ENCODE measurements around the gene OR13A1.
"Not testable (repeated sequence)": the region's sequence is repeated elsewhere in the genome, so short reads cannot be mapped to it uniquely, and the experiment has no call there.

Gene OR13A1, protein sequence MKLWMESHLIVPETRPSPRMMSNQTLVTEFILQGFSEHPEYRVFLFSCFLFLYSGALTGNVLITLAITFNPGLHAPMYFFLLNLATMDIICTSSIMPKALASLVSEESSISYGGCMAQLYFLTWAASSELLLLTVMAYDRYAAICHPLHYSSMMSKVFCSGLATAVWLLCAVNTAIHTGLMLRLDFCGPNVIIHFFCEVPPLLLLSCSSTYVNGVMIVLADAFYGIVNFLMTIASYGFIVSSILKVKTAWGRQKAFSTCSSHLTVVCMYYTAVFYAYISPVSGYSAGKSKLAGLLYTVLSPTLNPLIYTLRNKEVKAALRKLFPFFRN

DNA sequence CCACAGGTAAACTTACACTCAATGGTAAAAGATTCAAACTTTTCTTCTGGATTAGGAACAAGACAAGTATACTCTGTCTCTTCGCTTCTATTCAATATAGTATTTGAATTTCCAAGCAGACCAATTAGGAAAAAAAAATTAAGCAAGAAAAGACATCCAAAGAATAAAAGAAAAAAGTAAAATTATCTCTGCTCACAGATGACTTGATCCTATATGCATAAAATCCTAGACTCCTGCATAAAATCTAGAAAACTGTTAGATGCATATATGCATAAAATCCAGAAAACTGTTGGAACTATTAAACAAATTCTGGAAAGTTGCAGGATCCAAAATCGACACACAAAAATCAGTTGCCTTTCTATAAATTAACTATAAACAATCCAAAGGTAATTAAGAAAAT, at the start of gene OR13A1:
Gene OR13A1, minus strand, starts transcription at position 101 of the 400 bp plus-strand sequence. CDS start 11,186 bp downstream, outside the sequence.
- DNase-seq = no peak

DNA sequence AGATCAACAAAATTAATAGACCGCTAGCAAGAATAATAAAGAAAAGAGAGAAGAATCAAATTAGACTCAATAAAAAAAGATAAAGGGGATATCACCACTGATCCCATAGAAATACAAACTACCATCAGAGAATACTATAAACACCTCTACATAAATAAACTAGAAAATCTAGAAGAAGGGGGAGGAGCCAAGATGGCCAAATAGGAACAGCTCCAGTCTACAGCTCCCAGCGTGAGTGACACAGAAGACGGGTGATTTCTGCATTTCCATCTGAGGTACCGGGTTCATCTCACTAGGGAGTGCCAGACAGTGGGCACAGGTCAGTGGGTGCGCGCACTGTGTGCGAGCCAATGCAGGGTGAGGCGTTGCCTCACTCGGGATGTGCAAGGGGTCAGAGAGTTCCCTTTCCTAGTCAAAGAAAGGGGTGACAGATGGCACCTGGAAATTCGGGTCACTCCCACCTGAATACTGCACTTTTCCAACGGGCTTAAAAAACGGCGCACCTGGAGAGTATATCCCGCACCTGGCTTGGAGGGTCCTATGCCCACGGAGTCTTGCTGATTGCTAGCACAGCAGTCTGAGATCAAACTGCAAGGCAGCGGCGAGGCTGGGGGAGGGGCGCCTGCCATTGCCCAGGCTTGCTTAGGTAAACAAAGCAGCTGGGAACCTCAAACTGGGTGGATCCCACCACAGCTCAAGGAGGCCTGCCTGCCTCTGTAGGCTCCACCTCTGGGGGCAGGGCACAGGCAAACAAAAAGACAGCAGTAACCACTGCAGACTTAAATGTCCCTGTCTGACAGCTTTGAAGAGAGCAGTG, 46.8 kb upstream of the OR13A1 start:
- not testable (repeated sequence) for DNase-seq

DNA sequence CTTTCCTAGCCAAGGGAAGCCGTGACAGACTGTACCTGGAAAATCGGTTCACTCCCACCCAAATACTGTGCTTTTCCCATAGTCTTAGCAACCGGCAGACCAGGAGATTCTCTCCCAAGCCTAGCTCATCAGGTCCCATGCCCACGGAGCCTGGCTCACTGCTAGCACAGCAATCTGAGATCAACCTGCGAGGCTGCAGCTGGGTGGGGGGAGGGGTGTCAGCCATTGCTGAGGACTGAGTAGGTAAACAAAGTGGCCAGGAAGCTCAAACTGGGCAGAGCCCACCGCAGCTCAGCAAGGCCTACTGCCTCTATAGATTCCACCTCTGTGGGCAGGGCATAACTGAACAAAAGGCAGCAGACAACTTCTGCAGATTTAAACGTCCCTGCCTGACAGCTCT, 43.6 kb upstream of the OR13A1 start:
- not testable (repeated sequence) for DNase-seq

DNA sequence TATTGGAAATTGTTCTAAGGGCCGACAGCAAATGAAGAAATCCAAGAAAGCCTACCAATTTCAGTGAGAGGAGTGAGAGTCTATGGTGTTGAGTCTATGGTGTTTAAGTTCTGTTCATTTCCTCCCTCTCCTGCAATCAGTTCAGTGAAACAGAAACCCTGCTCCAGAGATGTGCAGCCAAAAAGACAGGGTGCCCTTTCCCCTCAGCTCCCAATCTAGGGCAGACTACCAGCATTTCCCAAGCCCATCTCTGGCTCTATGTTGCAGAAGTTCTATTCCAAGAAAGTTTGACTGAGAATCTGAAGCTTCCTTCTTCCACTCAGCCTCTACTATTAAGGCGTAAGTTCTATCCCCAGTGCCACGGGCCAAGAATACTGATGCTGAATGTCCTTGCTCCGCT, 40.1 kb upstream of the OR13A1 start:
- no peak for DNase-seq

DNA sequence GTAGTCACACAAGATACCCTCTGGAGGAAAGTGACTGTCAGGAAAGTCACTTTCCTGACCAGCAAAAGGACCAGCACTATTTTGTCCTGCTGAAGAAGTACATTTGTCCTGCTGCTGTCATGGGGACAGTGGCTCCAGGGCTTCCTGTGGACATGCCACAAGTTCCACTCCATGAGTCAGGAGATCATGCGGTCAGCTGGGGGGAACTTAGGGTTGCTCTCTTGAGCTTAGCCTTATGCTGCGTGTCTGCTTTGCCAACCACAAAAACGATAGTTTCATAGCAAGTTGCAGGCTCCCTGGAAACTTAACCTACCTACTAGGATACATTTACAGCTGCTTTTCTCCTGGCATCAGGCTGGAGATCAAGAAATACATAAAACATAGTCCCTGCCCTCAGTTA, 38.9 kb upstream of the OR13A1 start:
- no peak for DNase-seq

DNA sequence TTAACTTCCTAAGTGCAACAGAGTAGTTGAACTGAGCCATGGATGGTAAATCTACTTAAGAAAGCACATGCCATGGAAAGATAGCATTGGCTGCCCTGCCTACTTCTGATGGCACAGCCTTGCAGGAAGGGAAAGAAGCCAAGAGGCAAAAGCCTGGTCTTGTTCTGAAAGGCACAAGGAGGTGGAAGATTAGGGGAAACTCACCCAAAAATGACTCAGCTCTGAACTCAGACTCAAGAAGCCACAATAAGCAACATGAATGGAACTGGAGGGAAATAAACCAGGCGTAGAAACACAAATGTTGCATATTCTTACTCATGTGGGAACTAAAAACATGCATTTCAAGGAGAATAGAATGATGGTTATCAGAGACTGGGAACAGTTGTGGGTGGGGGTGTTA, 37.8 kb upstream of the OR13A1 start:
- no peak for DNase-seq

DNA sequence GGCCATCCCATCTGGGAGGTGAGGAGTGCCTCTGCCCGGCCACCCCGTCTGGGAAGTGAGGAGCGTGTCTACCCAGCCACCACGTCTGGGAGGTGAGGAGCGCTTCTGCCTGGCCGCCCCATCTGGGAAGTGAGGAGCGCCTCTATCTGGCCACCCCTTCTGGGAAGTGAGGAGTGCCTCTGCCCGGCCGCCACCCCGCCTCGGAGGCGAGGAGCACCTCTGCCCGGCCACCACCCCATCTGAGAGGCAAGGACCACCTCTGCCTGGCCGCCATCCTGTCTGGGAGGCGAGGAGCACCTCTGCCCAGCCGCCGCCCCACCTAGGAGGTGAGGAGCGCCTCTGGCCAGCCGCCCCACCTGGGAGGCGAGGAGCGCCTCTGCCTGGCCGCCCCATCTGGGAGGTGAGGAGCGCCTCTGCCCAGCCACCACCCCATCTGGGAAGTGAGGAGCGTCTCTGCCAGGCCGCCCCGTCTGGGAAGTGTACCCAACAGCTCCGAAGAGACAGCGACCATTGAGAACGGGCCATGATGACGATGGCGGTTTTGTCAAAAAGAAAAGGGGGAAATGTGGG, 32.9 kb upstream of the OR13A1 start:
- not testable (repeated sequence) for DNase-seq

DNA sequence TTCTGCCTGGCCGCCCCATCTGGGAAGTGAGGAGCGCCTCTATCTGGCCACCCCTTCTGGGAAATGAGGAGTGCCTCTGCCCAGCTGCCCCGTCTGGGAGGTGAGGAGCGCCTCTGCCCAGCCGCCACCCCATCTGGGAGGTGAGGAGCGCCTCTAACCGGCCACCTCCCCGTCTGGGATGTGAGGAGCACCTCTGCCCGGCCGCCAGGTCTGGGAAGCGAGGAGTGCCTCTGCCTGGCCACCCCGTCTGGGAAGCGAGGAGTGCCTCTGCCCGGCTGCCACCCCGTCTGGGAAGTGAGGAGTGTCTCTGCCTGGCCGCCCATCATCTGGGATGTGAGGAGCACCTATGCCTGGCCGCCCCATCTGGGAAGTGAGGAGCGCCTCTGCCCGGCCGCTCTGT, 32.1 kb upstream of the OR13A1 start:
- not testable (repeated sequence) for DNase-seq

DNA sequence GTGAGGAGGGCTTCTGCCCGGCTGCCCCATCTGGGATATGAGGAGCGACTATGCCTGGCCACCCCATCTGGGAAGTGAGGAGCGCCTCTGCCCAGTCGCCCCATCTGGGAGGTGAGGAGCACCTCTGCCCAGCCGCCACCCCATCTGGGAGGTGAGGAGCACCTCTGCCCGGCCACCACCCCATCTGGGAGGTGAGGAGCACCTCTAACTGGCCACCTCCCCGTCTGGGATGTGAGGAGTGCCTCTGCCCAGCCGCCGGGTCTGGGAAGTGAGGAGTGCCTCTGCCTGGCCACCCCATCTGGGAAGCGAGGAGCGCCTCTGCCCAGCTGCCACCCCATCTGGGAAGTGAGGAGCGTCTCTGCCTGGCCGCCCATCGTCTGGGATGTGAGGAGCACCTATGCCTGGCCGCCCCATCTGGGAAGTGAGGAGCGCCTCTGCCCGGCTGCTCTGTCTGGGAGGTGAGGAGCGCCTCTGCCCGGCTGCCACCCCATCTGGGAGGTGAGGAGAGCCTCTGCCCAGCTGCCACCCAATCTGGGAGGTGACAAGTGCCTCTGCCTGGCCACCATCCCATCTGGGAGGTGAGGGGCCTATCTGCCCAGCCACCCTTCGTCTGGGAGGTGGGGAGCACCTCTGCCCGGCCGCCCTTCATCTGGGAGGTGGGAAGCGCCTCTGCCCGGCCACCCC, 31.4 kb upstream of the OR13A1 start:
- not testable (repeated sequence) for DNase-seq

DNA sequence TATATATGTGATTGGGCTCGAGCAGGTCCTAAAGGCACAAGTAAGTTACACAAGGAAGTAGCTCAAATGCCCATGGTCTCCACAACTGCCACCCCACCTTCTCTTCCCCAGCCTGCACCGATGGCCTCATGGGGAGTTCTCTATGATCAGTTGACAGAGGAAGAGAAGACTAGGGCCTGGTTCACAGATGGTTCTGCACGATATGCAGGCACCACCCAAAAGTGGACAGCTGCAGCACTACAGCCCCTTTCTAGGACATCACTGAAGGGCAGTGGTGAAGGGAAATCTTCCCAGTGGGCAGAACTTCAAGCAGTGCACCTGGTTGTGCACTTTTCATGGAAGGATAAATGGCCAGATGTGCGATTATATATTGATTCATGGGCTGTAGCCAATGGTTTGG, 25.0 kb upstream of the OR13A1 start:
- not testable (repeated sequence) for DNase-seq

DNA sequence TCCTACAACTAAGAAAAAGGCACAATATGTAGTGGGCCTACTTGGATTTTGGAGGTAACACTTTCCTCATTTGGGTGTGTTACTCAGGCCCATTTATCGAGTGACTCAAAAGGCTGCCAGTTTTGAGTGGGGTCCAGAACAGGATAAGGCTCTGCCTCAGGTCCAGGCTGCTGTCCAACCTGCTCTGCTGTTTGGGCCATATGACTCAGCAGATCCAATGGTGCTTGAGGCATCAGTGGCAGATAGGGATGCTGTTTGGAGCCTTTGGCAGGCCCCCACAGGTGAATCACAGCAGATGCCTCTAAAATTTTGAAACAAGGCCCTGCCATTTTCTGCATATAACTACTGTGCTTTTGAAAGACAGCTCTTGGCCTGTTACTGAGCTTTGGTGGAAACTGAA, 24.5 kb upstream of the OR13A1 start:
- no peak for DNase-seq

DNA sequence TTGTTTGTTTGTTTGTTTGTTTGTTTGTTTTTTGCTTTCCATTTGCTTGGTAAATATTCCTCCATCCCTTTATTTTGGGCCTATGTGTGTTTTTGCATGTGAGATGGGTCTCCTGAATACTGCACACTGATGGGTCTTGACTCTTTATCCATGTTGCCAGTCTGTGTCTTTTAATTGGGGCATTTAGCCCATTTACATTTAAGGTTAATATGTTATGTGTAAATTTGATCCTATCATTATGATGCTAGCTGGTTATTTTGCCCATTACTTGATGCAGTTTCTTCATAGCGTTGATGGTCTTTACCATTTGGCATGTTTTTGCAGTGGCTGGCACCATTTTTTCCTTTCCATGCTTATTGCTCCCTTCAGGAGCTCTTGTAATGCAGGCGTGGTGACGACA, 16.4 kb upstream of the OR13A1 start:
- not testable (repeated sequence) for DNase-seq

DNA sequence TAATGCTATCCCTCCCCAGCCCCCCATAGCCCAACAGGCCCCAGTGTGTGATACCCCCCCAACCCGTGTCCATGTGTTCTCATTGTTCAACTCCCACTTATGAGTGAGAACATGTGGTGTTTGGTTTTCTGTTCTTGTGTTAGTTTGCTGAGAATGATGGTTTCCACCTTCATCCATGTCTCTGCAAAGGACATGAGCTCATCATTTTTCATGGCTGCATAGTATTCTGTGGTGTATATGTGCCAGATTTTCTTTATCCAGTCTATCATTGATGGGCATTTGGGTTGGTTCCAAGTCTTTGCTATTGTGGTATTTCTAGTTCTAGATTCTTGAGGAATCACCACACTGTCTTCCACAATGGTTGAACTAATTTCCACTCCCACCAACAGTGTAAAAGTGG, 11.5 kb upstream of the OR13A1 start:
- not testable (repeated sequence) for DNase-seq

DNA sequence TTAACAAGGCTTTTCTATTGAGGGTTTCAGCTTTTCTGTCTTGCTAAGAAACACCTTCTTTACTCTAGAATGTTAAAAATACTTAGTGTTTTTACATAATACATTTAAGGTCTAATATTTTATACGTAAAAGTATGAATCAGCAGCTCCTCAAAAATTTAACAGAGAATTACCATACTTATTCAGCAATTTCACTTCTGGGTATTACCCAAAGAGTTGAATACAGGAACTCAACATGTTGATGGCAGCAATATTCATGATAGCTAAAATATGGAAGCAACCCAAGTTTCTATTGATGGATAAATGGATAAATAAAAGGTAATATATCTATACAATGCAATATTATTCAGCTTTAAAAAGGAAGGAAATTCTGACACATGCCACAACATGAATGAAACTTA, 9.7 kb upstream of the OR13A1 start:
- no peak for DNase-seq

DNA sequence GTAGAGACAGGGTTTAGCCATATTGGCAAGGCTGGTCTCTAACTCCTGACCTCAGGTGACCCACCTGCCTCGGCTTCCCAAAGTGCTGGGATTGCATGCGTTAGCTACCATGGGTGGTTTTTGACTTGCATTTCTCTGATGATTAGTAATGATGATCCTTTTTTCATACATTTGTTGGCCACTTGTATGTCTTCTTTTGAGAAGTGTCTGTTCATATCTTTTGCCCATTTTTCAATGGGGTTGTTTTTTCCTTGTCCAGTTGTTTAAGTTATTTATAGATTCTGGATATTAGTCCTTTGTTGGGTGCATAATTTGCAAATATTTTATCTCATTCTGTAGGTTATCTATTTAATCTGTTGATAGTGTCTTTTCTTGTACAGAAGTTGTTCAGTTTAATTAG, 4.3 kb upstream of the OR13A1 start:
- DNase-seq = no peak

DNA sequence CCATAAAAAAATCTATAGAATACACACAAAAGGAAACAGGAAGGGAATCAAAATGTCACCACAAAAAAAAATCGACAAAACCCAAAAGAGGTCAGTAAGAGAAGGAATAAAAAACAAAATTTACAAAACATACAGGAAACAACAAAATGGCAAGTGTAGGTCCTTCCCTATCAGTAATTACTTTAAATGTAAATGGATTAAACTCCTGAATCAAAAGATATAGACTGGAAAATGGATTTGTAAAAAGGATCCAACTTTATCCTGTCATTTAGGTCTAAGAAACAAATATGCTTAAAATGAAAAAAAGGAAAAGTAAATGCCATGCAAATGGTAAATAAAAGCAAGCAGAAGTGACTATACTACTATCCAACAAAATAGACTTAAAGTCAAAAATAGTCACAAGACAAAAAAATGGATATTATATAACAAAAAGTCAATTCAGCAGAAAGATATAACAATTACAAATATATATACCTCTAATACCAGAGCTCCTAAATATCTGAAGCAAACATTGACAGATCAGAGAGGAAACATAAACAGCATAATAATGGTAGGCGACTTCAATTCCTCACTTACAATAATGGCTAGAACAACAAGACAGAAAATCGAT, 2.0 kb downstream of the OR13A1 start:
- no peak for DNase-seq

DNA sequence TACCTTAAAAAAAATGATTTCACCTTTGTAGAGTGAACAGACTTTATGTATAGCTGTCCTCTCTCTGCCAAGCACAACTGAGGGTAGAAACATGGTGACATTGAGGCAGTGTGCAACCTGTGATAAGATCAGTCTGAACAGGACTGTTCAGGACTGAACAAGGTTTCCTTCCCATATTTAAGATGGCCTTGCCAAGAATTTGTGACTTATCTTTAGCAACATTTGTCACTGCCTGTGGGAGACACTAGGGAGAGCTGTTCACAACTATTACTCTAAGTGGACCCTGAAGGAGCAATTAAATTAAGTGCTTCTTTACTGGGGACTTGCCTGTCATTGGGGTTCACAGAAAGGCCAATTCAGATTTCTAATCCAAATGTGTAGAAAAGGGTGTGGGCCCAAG, 6.7 kb downstream of the OR13A1 start:
- no peak for DNase-seq

DNA sequence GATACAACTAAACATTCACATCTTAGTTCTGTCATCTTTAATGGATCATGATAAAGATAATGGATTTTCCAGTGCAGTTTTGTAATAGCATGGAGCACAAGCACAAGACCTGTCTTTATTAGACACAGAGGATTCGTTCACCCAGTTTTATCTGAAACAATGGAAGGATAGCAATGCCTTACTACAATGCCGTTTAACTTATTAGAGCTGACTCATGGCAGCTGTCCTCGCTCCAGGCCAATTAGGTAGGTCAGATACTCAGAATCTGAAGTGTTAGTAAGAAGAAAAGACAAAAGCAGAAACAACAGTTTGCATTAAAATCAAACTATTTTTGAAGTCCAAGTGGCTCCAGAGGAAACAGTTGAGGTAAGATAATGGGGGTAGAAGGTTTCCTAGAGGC, 12.8 kb downstream of the OR13A1 start:
- DNase-seq = no peak

DNA sequence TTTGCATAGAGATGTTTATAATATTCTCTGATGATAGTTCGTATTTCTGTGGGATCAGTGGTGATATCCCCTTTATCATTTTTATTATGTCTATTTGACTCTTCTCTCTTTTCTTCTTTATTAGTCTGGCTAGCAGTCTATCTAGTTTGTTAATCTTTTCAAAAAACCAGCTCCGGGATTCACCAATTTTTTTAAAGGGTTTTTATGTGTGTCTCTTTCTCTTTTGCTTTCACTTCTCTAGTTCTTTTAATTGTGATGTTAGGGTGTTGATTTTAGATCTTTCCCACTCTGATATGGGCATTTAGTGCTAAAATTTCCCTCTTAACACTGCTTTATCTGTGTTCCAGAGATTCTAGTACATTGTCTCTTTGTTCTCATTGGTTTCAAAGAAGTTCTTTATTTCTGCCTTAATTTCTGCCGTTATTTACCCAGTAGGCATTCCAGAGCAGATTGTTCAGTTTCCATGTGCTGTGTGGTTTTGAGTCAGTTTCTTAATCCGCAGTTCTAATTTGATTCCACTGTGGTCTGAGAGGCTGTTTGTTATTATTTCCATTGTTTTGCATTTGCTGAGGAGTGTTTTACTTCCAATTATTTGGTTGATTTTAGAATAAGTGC, 17.0 kb downstream of the OR13A1 start:
- not testable (repeated sequence) for DNase-seq

DNA sequence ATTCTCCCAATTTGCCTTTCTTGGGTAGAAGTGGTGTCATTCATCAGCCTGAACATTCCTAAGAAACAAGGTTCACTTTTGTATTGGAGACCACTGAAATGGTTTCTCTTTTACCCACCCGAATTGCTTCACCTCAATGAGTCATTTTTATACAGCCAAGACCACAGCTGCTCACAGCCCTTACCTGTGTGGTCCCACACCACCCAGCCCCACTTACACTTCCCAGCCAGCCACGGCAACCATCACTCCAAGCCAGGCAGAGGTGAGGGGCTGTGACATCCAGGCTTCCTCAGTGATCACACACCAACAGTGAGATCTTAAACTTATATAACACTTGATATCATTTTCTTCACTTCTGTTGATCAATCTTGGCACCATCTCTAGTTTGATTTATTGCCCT, 20.7 kb downstream of the OR13A1 start:
- no peak for DNase-seq

DNA sequence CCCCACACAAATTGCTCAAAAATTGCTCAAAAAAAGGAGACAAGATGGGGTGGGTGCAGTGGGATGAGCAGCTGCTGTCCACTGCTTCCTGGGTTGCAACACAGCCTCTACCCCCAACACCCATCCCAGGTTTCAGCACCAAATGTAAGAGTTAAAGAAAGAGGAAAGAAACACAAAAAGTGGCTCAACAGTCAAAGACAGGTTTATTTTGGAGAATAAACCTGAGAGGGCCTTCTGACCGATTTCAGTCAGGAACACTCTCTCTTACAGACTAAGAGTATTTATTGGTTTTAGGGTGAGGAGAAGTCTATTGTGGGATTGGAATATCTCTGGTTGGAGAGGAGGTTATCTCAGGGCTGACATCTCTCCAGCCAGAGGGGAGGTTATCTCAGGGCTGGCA, 28.4 kb downstream of the OR13A1 start:
- no peak for DNase-seq

DNA sequence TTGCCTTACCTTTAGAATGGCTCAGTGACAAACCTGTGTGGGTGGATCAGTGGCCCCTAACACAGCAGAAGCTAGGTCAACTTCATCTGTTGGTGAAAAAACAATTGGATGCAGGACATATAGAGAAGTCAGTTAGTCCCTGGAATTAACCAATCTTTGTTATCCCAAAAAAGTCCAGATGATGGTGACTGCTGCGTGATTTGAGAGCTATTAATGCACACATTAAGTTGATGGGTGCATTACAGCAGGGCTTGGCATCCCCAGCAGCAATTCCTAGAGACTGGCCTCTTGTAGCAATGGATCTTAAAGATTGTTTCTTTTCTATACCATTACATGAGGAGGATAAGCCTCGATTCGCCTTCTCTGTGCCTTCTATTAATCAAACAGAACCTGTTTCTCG, 33.3 kb downstream of the OR13A1 start:
- no peak for DNase-seq

Data from stimulated activated CD4-positive, alpha-beta T cell treated with anti-CD3 and anti-CD28 coated beads, Interleukin-15, amount 100 ng/mL, for 24 hours (primary cell).